ENCODE results near the gene P2RX3. TPM values are rescaled to one million over a fixed set of nuclear protein-coding genes. Genes with fewer than 3 reads are reported as not detected.
A peak's percentile ranks its signal among the peaks of the same experiment; 100 is the strongest.

P2RX3 gene
- total RNA-seq, 2 experiments from 2014 or later, result not detected

GRCh38 chr11:57348636-57349313 is 10.6 kb downstream of the P2RX3 start:
- POLR2A ChIA-PET, result no interaction called here

GRCh38 chr11:57349491-57350274 is 11.5 kb downstream of the P2RX3 start:
- Mint-ChIP-seq H3K4me3 (no peak overlapping the region), H3K27ac (no peak overlapping the region)
- intact Hi-C loops (cut with DNase I, micrococcal nuclease), result loop anchor here (2.0 to 10.0 kb wide), 5 partner anchors 78 to 1438 kb away; partner anchors contain the start of gene SLC43A3 (in 1 of the 2)

More at GRCh38 chr11:57348636-57349313, 10.6 kb downstream of the P2RX3 start:
- ATAC-seq (ENCODE audit: poor library complexity) (no peak), DNase-seq (no peak)
- Histone ChIP-seq H3K4me1 (ENCODE audit: insufficient read depth, low read length) (peaks cover 12% of the 10 kb centered on the region), H3K4me3 (ENCODE audit: low read length) (no peak overlapping the region), H3K27me3 (ENCODE audit: control insufficient read depth in 1 of 2, insufficient read depth in 2 of 2, low read length in 2 of 2) (peaks cover 0 to 3% of the 10 kb centered on the region in 2 experiments), H3K36me3 (ENCODE audit: insufficient read depth, low read length) (no peaks in the 10 kb centered on the region), H3K27ac (ENCODE audit: low read depth in 1 of 2, low read length in 2 of 2) (no peak overlapping the region), H3K9me3 (ENCODE audit: control insufficient read depth in 1 of 2, insufficient read depth in 1 of 2, low read length in 2 of 2) (no peaks in the 10 kb centered on the region)
- intact Hi-C loops (cut with DNase I, micrococcal nuclease), result loop anchor here (1.0 to 10.0 kb wide), 5 partner anchors 79 to 1439 kb away; partner anchors contain the start of gene SLC43A3 (in 1 of the 2)
- H3K36me3 Mint-ChIP-seq (ENCODE audit: low read depth), result no peaks in the 10 kb centered on the region
- peaks cover 14% of the 10 kb centered on the region for H3K27me3 Mint-ChIP-seq
- H3K4me1 Mint-ChIP-seq (ENCODE audit: low read depth), result peaks cover 4% of the 10 kb centered on the region
- no peaks in the 10 kb centered on the region for H3K9me3 Mint-ChIP-seq
- CTCF ChIA-PET, result no interaction called here
- no peak overlapping the region for H3K4me3 Mint-ChIP-seq
- no peak overlapping the region for H3K27ac Mint-ChIP-seq
- TF ChIP-seq CTCF (IDR thresholded peaks at IDR 0.05), result no peak

GRCh38 chr11:57353036-57353435 is 14.9 kb downstream of the P2RX3 start:
- no peaks in the 10 kb centered on the region for H3K36me3 ChIP-seq (ENCODE audit: insufficient read depth, low read length)
- no peaks in the 10 kb centered on the region for H3K9me3 ChIP-seq (ENCODE audit: control insufficient read depth in 1 of 2, insufficient read depth in 1 of 2, low read length in 2 of 2)
- H3K4me3 Mint-ChIP-seq, result no peak overlapping the region
- H3K27me3 Mint-ChIP-seq, result peaks cover 23% of the 10 kb centered on the region
- no peak for TF ChIP-seq CTCF (IDR thresholded peaks at IDR 0.05)
- H3K27ac Mint-ChIP-seq, result no peak overlapping the region
- H3K27ac ChIP-seq (ENCODE audit: low read depth in 1 of 2, low read length in 2 of 2), result no peak overlapping the region
- no peak overlapping the region for H3K4me3 ChIP-seq (ENCODE audit: low read length)
- H3K4me1 Mint-ChIP-seq (ENCODE audit: low read depth), result peaks cover 4% of the 10 kb centered on the region
- no peaks in the 10 kb centered on the region for H3K36me3 Mint-ChIP-seq (ENCODE audit: low read depth)
- H3K27me3 ChIP-seq (ENCODE audit: control insufficient read depth in 1 of 2, insufficient read depth in 2 of 2, low read length in 2 of 2), result peaks cover 0 to 3% of the 10 kb centered on the region in 2 experiments
- H3K4me1 ChIP-seq (ENCODE audit: insufficient read depth, low read length), result peaks cover 6% of the 10 kb centered on the region
- no peaks in the 10 kb centered on the region for H3K9me3 Mint-ChIP-seq
- DNase-seq (no peak), ATAC-seq (ENCODE audit: poor library complexity) (no peak)
- ChIA-PET CTCF (no interaction called here), POLR2A (no interaction called here)
- intact Hi-C loops (cut with DNase I, micrococcal nuclease), result no loop called here

More at GRCh38 chr11:57349491-57350274, 11.5 kb downstream of the P2RX3 start:
- H3K27ac ChIP-seq (ENCODE audit: low read depth in 1 of 2, low read length in 2 of 2), result no peak overlapping the region
- TF ChIP-seq CTCF (IDR thresholded peaks at IDR 0.05), result peak; percentile 79
- ATAC-seq (ENCODE audit: poor library complexity), result peak; percentile 53
- H3K27me3 Mint-ChIP-seq, result peaks cover 21% of the 10 kb centered on the region
- peaks cover 0 to 3% of the 10 kb centered on the region in 2 experiments for H3K27me3 ChIP-seq (ENCODE audit: control insufficient read depth in 1 of 2, insufficient read depth in 2 of 2, low read length in 2 of 2)
- CTCF ChIA-PET, result interaction anchor here (1.0 kb wide), 1 partner anchor 13 kb away, joined by 3 read pairs; no protein-coding TSS in a partner anchor
- peaks cover 4% of the 10 kb centered on the region for H3K4me1 Mint-ChIP-seq (ENCODE audit: low read depth)
- H3K36me3 Mint-ChIP-seq (ENCODE audit: low read depth), result no peaks in the 10 kb centered on the region
- no peaks in the 10 kb centered on the region for H3K9me3 ChIP-seq (ENCODE audit: control insufficient read depth in 1 of 2, insufficient read depth in 1 of 2, low read length in 2 of 2)
- peak; percentile 34 to 78 (median 50) for DNase-seq
- no peaks in the 10 kb centered on the region for H3K9me3 Mint-ChIP-seq
- POLR2A ChIA-PET, result no interaction called here
- H3K4me1 ChIP-seq (ENCODE audit: insufficient read depth, low read length), result peaks cover 12% of the 10 kb centered on the region
- no peak overlapping the region for H3K4me3 ChIP-seq (ENCODE audit: low read length)
- no peaks in the 10 kb centered on the region for H3K36me3 ChIP-seq (ENCODE audit: insufficient read depth, low read length)
